GM12878 (cell line): ENCODE results near the gene RARA. TPM values are rescaled to one million over a fixed set of nuclear protein-coding genes. Genes with fewer than 3 reads are reported as not detected.

Experiments used
- ATAC-seq: fragments of 200-7000 bp; cut with Tn5 transposase; 3 replicates; pipeline ENCODE4 v1.9.1; 2020; ENCODE audit warnings: mild to moderate bottlenecking, moderate library complexity
- BruUV-seq: library from RNA; stranded (reverse); fragments of 400-500 nt; replicated peaks from 2 replicates; lab custom pipeline; 2021; lab: Mats Ljungman, UMichigan
- CTCF ChIA-PET: fragments of 300-600 bp; sonication (Branson Sonifier 250); formaldehyde crosslinking; extraction: SDS; loops from one replicate; lab custom pipeline; 2021; ENCODE audit warnings: inconsistent platforms; lab: Yijun Ruan, JAX
- POLR2A ChIA-PET: fragments of 350-600 bp; formaldehyde crosslinking; extraction: SDS; loops from one replicate; lab custom pipeline; 2021; ENCODE audit warnings: inconsistent platforms; lab: Charles Lee
- RAD21 ChIA-PET: fragments of 300-600 bp; sonication (Branson Sonifier 250); formaldehyde crosslinking; loops from one replicate; lab custom pipeline; 2023; ENCODE audit warnings: antibody characterized with exemption; ENCODE audit not compliant: unreplicated experiment; lab: Charles Lee
- SMC1A ChIA-PET: fragments of 300-600 bp; sonication (Branson Sonifier 250); formaldehyde crosslinking; loops from one replicate; lab custom pipeline; 2023; ENCODE audit not compliant: unreplicated experiment, uncharacterized antibody; lab: Charles Lee
- DNase-seq: peaks from one replicate; pipeline ENCODE4 v3.0.0-alpha.2; 2011; ENCODE audit warnings: low read depth, low spot score
- FAIRE-seq: peaks from 3 replicates; lab custom pipeline; 2011; peaks lifted over from hg19 to GRCh38; lab: Jason Lieb, UNC
- H2AFZ ChIP-seq: 2 replicates; pipeline ENCODE4 v1.6.0; 2011; ENCODE audit warnings: low read depth, low read length, control low read depth; ENCODE audit not compliant: control insufficient read depth
- H3K27ac ChIP-seq: 2 replicates; pipeline ENCODE4 v1.5.1; 2011; ENCODE audit warnings: control low read depth; ENCODE audit not compliant: control insufficient read depth, insufficient read depth
- H3K27me3 ChIP-seq, 2 experiments: replicated peaks in 1 of 2; 2 replicates each; pipeline versions ENCODE4 v1.6.0 to v1.6.1; 2011; ENCODE audit warnings: low read length in 1 of 2; ENCODE audit not compliant: control insufficient read depth in 2 of 2, insufficient read depth in 2 of 2
- H3K36me3 ChIP-seq, 2 experiments: 2 replicates each; pipeline ENCODE4 v1.5.1; 2011; ENCODE audit warnings: low read length in 1 of 2; ENCODE audit not compliant: control insufficient read depth in 2 of 2, insufficient read depth in 2 of 2
- H3K4me1 ChIP-seq: 2 replicates; pipeline ENCODE4 v1.6.1; 2011; ENCODE audit warnings: mild to moderate bottlenecking, low read length, moderate library complexity, mixed read lengths; ENCODE audit not compliant: control insufficient read depth, insufficient read depth
- H3K4me2 ChIP-seq: 2 replicates; pipeline ENCODE4 v1.6.0; 2011; ENCODE audit warnings: control low read depth; ENCODE audit not compliant: control insufficient read depth, insufficient read depth
- H3K4me3 ChIP-seq: fragments of 200-600 bp; sonication (generic); 2 replicates; pipeline ENCODE4 v1.5.1; 2016
- H3K79me2 ChIP-seq: 2 replicates; pipeline ENCODE4 v1.6.0; 2011; ENCODE audit warnings: low read length; ENCODE audit not compliant: control insufficient read depth, insufficient read depth
- H3K9ac ChIP-seq: 2 replicates; pipeline ENCODE4 v1.8.0; 2011; ENCODE audit warnings: low read length, control low read depth, mixed read lengths; ENCODE audit not compliant: control insufficient read depth, insufficient read depth
- H3K9me3 ChIP-seq: replicated peaks from 3 replicates; pipeline ENCODE4 v1.5.1; 2011; ENCODE audit warnings: mild to moderate bottlenecking, low read length; ENCODE audit not compliant: control insufficient read depth, insufficient read depth
- H4K20me1 ChIP-seq: 2 replicates; pipeline ENCODE4 v1.6.0; 2011; ENCODE audit not compliant: control insufficient read depth, insufficient read depth
- EGR1 ChIP-seq, 2 experiments: IDR thresholded peaks; 1 replicate in 1 of 2; 2 replicates in 1 of 2; pipeline ENCODE4 v1.6.1; 2011 to 2012; ENCODE audit warnings: low read depth in 2 of 2, low read length in 2 of 2, borderline replicate concordance in 1 of 2, mild to moderate bottlenecking in 1 of 2, moderate library complexity in 1 of 2
- IKZF1 ChIP-seq: fragments of 450-650 bp; conservative IDR thresholded peaks from 2 replicates; pipeline ENCODE4 v1.6.1; 2017; ENCODE audit warnings: antibody characterized with exemption, mild to moderate bottlenecking
- POLR2AphosphoS2 ChIP-seq: IDR thresholded peaks from 2 replicates; pipeline ENCODE4 v1.6.1; 2011; ENCODE audit warnings: low read depth, mild to moderate bottlenecking, low read length, improper control_type of control experiment, moderate library complexity
- RB1 ChIP-seq: fragments of 450-650 bp; formaldehyde crosslinking; IDR thresholded peaks from 2 replicates; pipeline ENCODE4 v1.6.1; 2017; ENCODE audit warnings: mild to moderate bottlenecking, borderline replicate concordance
- RELA ChIP-seq: fragments of 450-650 bp; IDR thresholded peaks from 2 replicates; pipeline ENCODE4 v1.8.0; 2014; ENCODE audit warnings: borderline replicate concordance; ENCODE audit not compliant: partially characterized antibody
- WGBS: methylation state at CpG from one replicate; pipeline ENCODE4 v1.1.6; 2016; ENCODE audit warnings: low lambda C conversion rate; ENCODE audit not compliant: insufficient replicate concordance, insufficient coverage; ENCODE audit errors: missing lambda C conversion rate; 5-methylcytosine and 5-hydroxymethylcytosine counted together
- in situ Hi-C: fragments of 300-500 bp; cut with MboI; formaldehyde crosslinking; loops from 9 replicates; pipeline ENCODE4 v1.14.3; 2018; ENCODE audit warnings: mixed read lengths
- intact Hi-C: fragments of 100-400 bp; cut with micrococcal nuclease; formaldehyde crosslinking; loops from one replicate; pipeline ENCODE4 v1.14.2; 2022; ENCODE audit not compliant: unreplicated experiment
- polyA plus RNA-seq, 11 experiments: library from polyadenylated mRNA; depleted of rRNA in 4 of 11; unstranded in 6 of 11; stranded (reverse) in 5 of 11; fragments of >200 nt; fragmentation: Nextera tagmentation in 4 of 11; fragmentation: Illumina TruSeq in 1 of 11; extraction: Ambion mirVana in 4 of 11; extraction: Trizol in 1 of 11; gene quantifications; 1 replicate in 1 of 11; 2 replicates in 10 of 11; pipeline versions ENCODE4 v1.2.1 to v1.2.3, GENCODE V29; 2011 to 2016; ENCODE audit warnings: inconsistent platforms in 2 of 11, missing spikeins in 2 of 11, low read depth in 1 of 11
- total RNA-seq, 4 experiments: library from RNA; depleted of rRNA in 3 of 4; stranded (reverse); fragments of >200 nt in 3 of 4; fragmentation: Illumina TruSeq in 1 of 4; extraction: Trizol in 1 of 4; gene quantifications; 2 replicates each; pipeline versions ENCODE4 v1.2.1 to v1.2.3, GENCODE V29; 2013 to 2021
- TF ChIP-seq, protein P1 (sequence below): fragments of 450-650 bp; IDR thresholded peaks from 2 replicates; pipeline ENCODE4 v1.6.1; 2014; ENCODE audit warnings: mild to moderate bottlenecking

Gene RARA
- total and polyA plus RNA-seq, 10 of the 15 experiments (the other 5 are each of a cell fraction or from before 2014, with no cell fraction given) = 0.13 to 33.6 (median 13.6) TPM

DNA sequence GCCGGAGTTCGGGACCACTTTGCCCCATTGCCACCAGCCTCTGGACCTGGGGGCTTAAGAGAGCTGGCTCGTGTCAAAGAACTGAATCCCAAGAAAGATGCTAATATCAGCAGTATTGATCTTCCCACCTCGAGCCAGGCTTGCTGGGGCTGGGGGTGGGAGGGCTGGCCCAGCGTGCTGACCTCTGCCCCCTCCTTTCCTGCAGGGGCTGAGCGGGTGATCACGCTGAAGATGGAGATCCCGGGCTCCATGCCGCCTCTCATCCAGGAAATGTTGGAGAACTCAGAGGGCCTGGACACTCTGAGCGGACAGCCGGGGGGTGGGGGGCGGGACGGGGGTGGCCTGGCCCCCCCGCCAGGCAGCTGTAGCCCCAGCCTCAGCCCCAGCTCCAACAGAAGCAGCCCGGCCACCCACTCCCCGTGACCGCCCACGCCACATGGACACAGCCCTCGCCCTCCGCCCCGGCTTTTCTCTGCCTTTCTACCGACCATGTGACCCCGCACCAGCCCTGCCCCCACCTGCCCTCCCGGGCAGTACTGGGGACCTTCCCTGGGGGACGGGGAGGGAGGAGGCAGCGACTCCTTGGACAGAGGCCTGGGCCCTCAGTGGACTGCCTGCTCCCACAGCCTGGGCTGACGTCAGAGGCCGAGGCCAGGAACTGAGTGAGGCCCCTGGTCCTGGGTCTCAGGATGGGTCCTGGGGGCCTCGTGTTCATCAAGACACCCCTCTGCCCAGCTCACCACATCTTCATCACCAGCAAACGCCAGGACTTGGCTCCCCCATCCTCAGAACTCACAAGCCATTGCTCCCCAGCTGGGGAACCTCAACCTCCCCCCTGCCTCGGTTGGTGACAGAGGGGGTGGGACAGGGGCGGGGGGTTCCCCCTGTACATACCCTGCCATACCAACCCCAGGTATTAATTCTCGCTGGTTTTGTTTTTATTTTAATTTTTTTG, 47.1 kb downstream of the RARA start:
- Histone ChIP-seq H3K27me3 (peaks cover 0 to 2% of the 10 kb centered on the region in 2 experiments; a peak in 1 of 4 replicates), H3K4me2 (no peak overlapping the region), H3K4me3 (no peak overlapping the region), H2AFZ (no peak overlapping the region), H3K9ac (no peak overlapping the region), H3K4me1 (peaks cover 15% of the 10 kb centered on the region), H3K36me3 (peaks cover 12 to 33% of the 10 kb centered on the region in 2 experiments; a peak in 3 of 4 replicates), H3K9me3 (no peaks in the 10 kb centered on the region), H4K20me1 (no peaks in the 10 kb centered on the region), H3K79me2 (no peaks in the 10 kb centered on the region), H3K27ac (no peak overlapping the region)
- intact Hi-C loops (loop anchor here (1.0 to 5.0 kb wide), 4 partner anchors 34 to 261 kb away; no protein-coding TSS in a partner anchor), in situ Hi-C loops (loop anchor here (5.0 kb wide), 1 partner anchor 176 kb away; no protein-coding TSS in a partner anchor)
- TF ChIP-seq RB1 (no peak), EGR1 (IDR thresholded peaks at IDR 0.05; ENCODE audit: borderline replicate concordance in 1 of 2, low read depth in 2 of 2, low read length in 2 of 2) (no peak), POLR2AphosphoS2 (no peak), RELA (no peak), IKZF1 (no peak)
- TF ChIP-seq, protein P1, sequence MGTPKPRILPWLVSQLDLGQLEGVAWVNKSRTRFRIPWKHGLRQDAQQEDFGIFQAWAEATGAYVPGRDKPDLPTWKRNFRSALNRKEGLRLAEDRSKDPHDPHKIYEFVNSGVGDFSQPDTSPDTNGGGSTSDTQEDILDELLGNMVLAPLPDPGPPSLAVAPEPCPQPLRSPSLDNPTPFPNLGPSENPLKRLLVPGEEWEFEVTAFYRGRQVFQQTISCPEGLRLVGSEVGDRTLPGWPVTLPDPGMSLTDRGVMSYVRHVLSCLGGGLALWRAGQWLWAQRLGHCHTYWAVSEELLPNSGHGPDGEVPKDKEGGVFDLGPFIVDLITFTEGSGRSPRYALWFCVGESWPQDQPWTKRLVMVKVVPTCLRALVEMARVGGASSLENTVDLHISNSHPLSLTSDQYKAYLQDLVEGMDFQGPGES = no peak
- TSS peak; percentile 52 for BruUV-seq
- ATAC-seq (no peak), DNase-seq (no peak), FAIRE-seq (no peak)
- 79% methylated on average over 25 of the region's 33 CpGs for WGBS
- POLR2A ChIA-PET = interaction anchor here (2.0 kb wide), 1 partner anchor 49 kb away, joined by 9 read pairs; no protein-coding TSS in a partner anchor
- RAD21 ChIA-PET = interaction anchor here (1.6 to 8.2 kb wide), 4 partner anchors 31 to 85 kb away, joined by 3 to 271 read pairs (median 12); partner anchors contain the start of gene RARA
- CTCF ChIA-PET = interaction anchor here (1.0 to 9.1 kb wide), 10 partner anchors 9 to 176 kb away, joined by 3 to 311 read pairs (median 19); partner anchors contain the start of genes GJD3, RARA and TOP2A
- SMC1A ChIA-PET = interaction anchor here (1.0 to 5.3 kb wide), 4 partner anchors 39 to 177 kb away, joined by 3 to 142 read pairs (median 14); no protein-coding TSS in a partner anchor
